SU-DHL-6 (cell line): ENCODE data around the gene THBS2.

Experiments
- H2AFZ ChIP-seq: fragments of 200-600 bp; sonication (generic); 2 replicates; pipeline ENCODE4 v1.6.1; 2014; ENCODE audit warnings: low read depth, mild to moderate bottlenecking, moderate library complexity, mixed read lengths, antibody characterized with exemption, low read length; ENCODE audit not compliant: severe bottlenecking
- H3F3A ChIP-seq: fragments of 200-600 bp; shearing (Covaris generic); 2 replicates; pipeline ENCODE4 v1.6.0; 2016; ENCODE audit warnings: antibody characterized with exemption, mild to moderate bottlenecking; ENCODE audit not compliant: insufficient read depth
- H3K27ac ChIP-seq: fragments of 200-600 bp; sonication (generic); 2 replicates; pipeline ENCODE4 v1.5.1; 2016; ENCODE audit warnings: low read depth, mild to moderate bottlenecking, low read length, moderate library complexity, mixed read lengths
- H3K27me3 ChIP-seq: fragments of 200-600 bp; sonication (generic), shearing (Covaris generic); 2 replicates; pipeline ENCODE4 v1.6.0; 2014; ENCODE audit warnings: mild to moderate bottlenecking, low read length
- H3K36me3 ChIP-seq: fragments of 200-600 bp; sonication (generic); 2 replicates; pipeline ENCODE4 v1.6.1; 2014; ENCODE audit warnings: mild to moderate bottlenecking, low read length, mixed read lengths
- H3K4me2 ChIP-seq: fragments of 300-600, 200-600 bp; shearing (Covaris generic), sonication (generic); 2 replicates; pipeline ENCODE4 v1.6.0; 2014; ENCODE audit warnings: low read length, low read depth, mild to moderate bottlenecking; ENCODE audit not compliant: poor library complexity, severe bottlenecking
- H3K4me3 ChIP-seq: fragments of 200-600 bp; sonication (generic); 2 replicates; pipeline ENCODE4 v1.5.1; 2014; ENCODE audit warnings: antibody characterized with exemption, low read length, mild to moderate bottlenecking, mixed read lengths; ENCODE audit not compliant: insufficient read depth, poor library complexity, severe bottlenecking
- H3K79me2 ChIP-seq: fragments of 200-600 bp; sonication (generic); 2 replicates; pipeline ENCODE4 v1.6.1; 2014; ENCODE audit warnings: mild to moderate bottlenecking, low read length, moderate library complexity; ENCODE audit not compliant: insufficient read depth
- H3K9ac ChIP-seq: fragments of 200-600 bp; sonication (generic); 2 replicates; pipeline ENCODE4 v1.7.0; 2014; ENCODE audit warnings: mild to moderate bottlenecking, low read length
- H3K9me2 ChIP-seq: fragments of 200-600 bp; sonication (generic); replicated peaks from 2 replicates; pipeline ENCODE4 v1.6.1; 2014; ENCODE audit warnings: low read length; ENCODE audit not compliant: insufficient read depth
- H3K9me3 ChIP-seq: fragments of 200-600 bp; sonication (generic); 2 replicates; pipeline ENCODE4 v1.6.1; 2014; ENCODE audit warnings: low read length, mixed read lengths; ENCODE audit not compliant: insufficient read depth
- H4K20me1 ChIP-seq: fragments of 200-600 bp; sonication (generic); 2 replicates; pipeline ENCODE4 v1.6.1; 2014; ENCODE audit warnings: low read depth, mild to moderate bottlenecking, antibody characterized with exemption, low read length, moderate library complexity, mixed read lengths
- CTCF ChIP-seq: fragments of 200-600 bp; sonication (generic); IDR thresholded peaks from one replicate; pipeline ENCODE4 v1.5.1; 2017; ENCODE audit warnings: antibody characterized with exemption, mild to moderate bottlenecking, low read length, moderate library complexity; ENCODE audit not compliant: insufficient read depth, poor library complexity, severe bottlenecking
- EZH2phosphoT487 ChIP-seq: fragments of 200-600 bp; sonication (generic), shearing (Covaris generic); conservative IDR thresholded peaks from 2 replicates; pipeline ENCODE4 v1.6.1; 2018; ENCODE audit warnings: mild to moderate bottlenecking, antibody characterized with exemption, low read length, moderate library complexity, mixed read lengths

The THBS2 gene

GRCh38 chr6:169201985-169202384, 51.7 kb downstream of the THBS2 start:
- no peaks in the 10 kb centered on the region for H3K79me2 ChIP-seq
- no peaks in the 10 kb centered on the region for H3K27me3 ChIP-seq
- TF ChIP-seq EZH2phosphoT487 (no peak), CTCF (no peak)
- H3K4me2 ChIP-seq, result no peak overlapping the region
- no peak overlapping the region for H3K27ac ChIP-seq
- no peak overlapping the region for H2AFZ ChIP-seq
- H3K9me3 ChIP-seq, result no peaks in the 10 kb centered on the region
- no peak overlapping the region for H3K9ac ChIP-seq
- no peaks in the 10 kb centered on the region for H4K20me1 ChIP-seq
- H3K9me2 ChIP-seq, result no peaks in the 10 kb centered on the region
- H3F3A ChIP-seq, result no peaks in the 10 kb centered on the region
- no peak overlapping the region for H3K4me3 ChIP-seq
- H3K36me3 ChIP-seq, result no peaks in the 10 kb centered on the region

GRCh38 chr6:169200893-169201514, 52.6 kb downstream of the THBS2 start:
- Histone ChIP-seq H3K9me3 (no peaks in the 10 kb centered on the region), H2AFZ (no peak overlapping the region), H3F3A (no peaks in the 10 kb centered on the region), H3K4me2 (no peak overlapping the region), H3K79me2 (no peaks in the 10 kb centered on the region), H3K9ac (no peak overlapping the region), H3K36me3 (no peaks in the 10 kb centered on the region), H3K9me2 (no peaks in the 10 kb centered on the region), H4K20me1 (no peaks in the 10 kb centered on the region), H3K27ac (no peak overlapping the region), H3K27me3 (no peaks in the 10 kb centered on the region), H3K4me3 (no peak overlapping the region)
- TF ChIP-seq EZH2phosphoT487 (no peak), CTCF (no peak)

GRCh38 chr6:169199625-169200335, 53.9 kb downstream of the THBS2 start:
- TF ChIP-seq EZH2phosphoT487, result no peak
- no peak for TF ChIP-seq CTCF
- Histone ChIP-seq H3K9me3 (no peaks in the 10 kb centered on the region), H3K27ac (no peak overlapping the region), H3K9me2 (no peaks in the 10 kb centered on the region), H3K79me2 (no peaks in the 10 kb centered on the region), H2AFZ (no peak overlapping the region), H3K4me3 (no peak overlapping the region), H3K4me2 (no peak overlapping the region), H3F3A (no peaks in the 10 kb centered on the region), H3K27me3 (no peaks in the 10 kb centered on the region), H3K9ac (no peak overlapping the region), H4K20me1 (no peaks in the 10 kb centered on the region), H3K36me3 (no peaks in the 10 kb centered on the region)
